ENCODE measurements around the gene ANKRD65. TPM values are rescaled to one million over a fixed set of nuclear protein-coding genes. Genes with fewer than 3 reads are reported as not detected.
A peak's percentile ranks its signal among the peaks of the same experiment; 100 is the strongest.

ANKRD65 gene
- total RNA-seq, 1 donor from 2014 or later, result 3.2 TPM

DNA sequence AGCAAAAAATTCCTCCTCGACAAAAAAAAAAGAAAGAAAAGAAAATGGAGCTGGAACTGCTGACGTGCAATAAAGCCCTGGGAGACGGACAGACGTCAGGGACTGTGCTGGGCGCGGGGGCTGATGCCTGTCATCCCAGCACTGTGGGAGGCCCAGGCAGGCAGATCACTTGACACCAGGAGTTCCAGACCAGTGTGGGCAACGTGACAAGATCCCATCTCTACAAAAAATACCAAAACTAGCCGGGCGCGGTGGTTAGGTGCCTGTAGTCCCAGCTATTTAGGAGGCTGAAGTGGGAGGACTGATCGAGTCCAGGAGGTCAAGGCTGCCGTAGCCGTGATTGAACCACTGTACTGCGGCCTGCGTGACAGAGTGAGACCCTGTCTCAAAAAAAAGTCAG, 3.6 kb upstream of the ANKRD65 start:
- Histone ChIP-seq H3K27me3 (no peaks in the 10 kb centered on the region), H3K27ac (no peak overlapping the region), H3K4me1 (peaks cover 36% of the 10 kb centered on the region), H3K4me3 (no peak overlapping the region), H3K9me3 (no peaks in the 10 kb centered on the region), H3K36me3 (no peaks in the 10 kb centered on the region)
- DNase-seq (ENCODE audit: extremely low spot score in 2 of 2), result no peak
- TF ChIP-seq POLR2AphosphoS5 (IDR thresholded peaks at IDR 0.05; ENCODE audit: insufficient read depth in 1 of 2, low read depth in 1 of 2) (no peak), POLR2A (IDR thresholded peaks at IDR 0.05) (no peak)
- TF ChIP-seq, protein P1, sequence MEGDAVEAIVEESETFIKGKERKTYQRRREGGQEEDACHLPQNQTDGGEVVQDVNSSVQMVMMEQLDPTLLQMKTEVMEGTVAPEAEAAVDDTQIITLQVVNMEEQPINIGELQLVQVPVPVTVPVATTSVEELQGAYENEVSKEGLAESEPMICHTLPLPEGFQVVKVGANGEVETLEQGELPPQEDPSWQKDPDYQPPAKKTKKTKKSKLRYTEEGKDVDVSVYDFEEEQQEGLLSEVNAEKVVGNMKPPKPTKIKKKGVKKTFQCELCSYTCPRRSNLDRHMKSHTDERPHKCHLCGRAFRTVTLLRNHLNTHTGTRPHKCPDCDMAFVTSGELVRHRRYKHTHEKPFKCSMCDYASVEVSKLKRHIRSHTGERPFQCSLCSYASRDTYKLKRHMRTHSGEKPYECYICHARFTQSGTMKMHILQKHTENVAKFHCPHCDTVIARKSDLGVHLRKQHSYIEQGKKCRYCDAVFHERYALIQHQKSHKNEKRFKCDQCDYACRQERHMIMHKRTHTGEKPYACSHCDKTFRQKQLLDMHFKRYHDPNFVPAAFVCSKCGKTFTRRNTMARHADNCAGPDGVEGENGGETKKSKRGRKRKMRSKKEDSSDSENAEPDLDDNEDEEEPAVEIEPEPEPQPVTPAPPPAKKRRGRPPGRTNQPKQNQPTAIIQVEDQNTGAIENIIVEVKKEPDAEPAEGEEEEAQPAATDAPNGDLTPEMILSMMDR (IDR thresholded peaks at IDR 0.05), result no peak
- intact Hi-C loops (cut with DNase I), result no loop called here

DNA sequence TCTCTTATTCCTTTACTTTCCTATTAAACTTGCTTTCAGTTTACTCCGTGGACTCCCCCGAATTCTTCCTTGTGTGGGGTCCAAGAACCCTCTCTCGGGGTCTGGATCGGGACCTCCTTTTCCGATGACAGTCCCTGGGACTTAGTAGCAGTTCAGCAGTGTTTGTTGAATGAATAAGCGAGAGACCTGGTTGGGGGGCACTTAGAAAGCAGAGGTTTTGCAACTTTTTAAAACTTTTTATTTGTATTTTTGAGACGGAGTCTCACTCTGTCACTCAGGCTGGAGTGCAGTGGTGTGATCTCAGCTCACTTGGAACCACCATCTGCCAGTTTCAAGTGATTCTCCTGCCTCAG, 2.1 kb upstream of the ANKRD65 start:
- no peak for TF ChIP-seq POLR2AphosphoS5 (IDR thresholded peaks at IDR 0.05; ENCODE audit: insufficient read depth in 1 of 2, low read depth in 1 of 2)
- no peak for TF ChIP-seq POLR2A (IDR thresholded peaks at IDR 0.05)
- H3K27ac ChIP-seq, result no peak overlapping the region
- intact Hi-C loops (cut with DNase I), result no loop called here
- H3K9me3 ChIP-seq, result no peaks in the 10 kb centered on the region
- no peaks in the 10 kb centered on the region for H3K27me3 ChIP-seq
- DNase-seq (ENCODE audit: extremely low spot score in 2 of 2), result no peak
- no peaks in the 10 kb centered on the region for H3K36me3 ChIP-seq
- no peak overlapping the region for H3K4me3 ChIP-seq
- peaks cover 40% of the 10 kb centered on the region for H3K4me1 ChIP-seq

DNA sequence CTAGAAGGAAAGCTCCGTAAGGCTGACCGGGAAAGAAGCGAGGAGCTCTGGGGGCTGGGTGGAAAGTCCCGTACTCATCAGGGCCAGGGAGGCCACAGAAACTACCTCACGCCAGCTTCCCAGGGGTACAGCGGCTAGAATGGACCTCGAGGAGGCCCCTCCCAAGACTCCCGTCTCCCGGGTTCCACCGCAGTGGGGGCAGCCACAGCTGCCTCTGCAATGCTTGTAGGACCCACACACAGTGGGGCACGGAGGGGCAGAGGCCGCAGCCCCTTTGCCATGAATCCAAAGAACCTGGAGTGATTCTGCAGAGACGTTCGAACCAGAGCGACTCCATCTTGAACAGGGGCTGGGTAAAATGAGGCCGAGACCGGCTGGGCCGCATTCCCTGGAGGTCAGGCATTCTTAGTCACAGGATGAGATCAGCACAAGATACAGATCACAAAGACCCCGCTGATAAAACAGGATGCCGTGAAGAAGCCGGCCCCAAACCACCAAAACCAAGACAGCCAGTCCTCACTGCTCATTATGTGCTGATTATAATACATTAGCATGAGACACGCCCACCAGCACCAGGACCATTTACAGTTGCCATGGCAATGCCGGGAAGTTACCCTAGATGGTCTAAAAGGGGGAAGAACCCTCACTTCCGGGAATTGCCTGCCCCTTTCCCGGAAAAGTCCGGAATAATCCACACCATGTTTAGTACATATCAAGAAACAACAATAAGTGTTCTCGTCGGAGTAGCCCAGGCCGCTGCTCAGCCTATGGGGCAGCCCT, 1.6 kb upstream of the ANKRD65 start:
- Histone ChIP-seq H3K36me3 (no peaks in the 10 kb centered on the region), H3K4me1 (peaks cover 40% of the 10 kb centered on the region), H3K4me3 (no peak overlapping the region), H3K27ac (no peak overlapping the region), H3K9me3 (no peaks in the 10 kb centered on the region), H3K27me3 (no peaks in the 10 kb centered on the region)
- intact Hi-C loops (cut with DNase I), result no loop called here
- DNase-seq (ENCODE audit: extremely low spot score in 2 of 2), result no peak
- TF ChIP-seq, protein P1 (IDR thresholded peaks at IDR 0.05), result no peak
- TF ChIP-seq POLR2AphosphoS5 (IDR thresholded peaks at IDR 0.05; ENCODE audit: insufficient read depth in 1 of 2, low read depth in 1 of 2) (no peak), POLR2A (IDR thresholded peaks at IDR 0.05) (no peak)

DNA sequence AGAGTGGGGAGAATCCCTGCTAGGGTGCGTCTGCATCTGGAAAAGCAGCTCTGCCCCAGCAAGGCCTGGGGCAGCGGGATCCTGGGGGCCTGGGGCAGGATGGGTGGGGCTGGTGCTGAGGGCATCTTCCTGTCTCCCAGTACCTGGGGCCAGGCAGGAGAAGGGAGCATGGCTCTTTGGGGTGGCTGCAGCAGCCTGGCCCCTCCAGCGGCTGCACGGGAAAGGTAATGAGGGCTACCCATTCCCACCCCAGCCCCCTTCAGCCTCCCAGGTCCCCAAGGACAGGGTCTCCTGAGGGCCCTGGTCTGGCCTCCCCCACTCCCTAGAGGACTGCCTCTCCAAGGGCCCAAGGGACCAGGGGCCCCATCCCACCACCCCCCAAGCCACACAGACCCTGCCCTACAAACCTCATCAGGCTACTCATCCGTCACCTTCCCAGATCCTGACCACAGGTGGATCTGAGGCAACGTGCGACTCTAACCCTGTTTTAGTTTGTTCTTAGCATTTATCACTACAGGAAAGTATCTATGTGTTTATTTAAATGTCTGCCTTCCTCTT, 910 bp upstream of the ANKRD65 start:
- Histone ChIP-seq H3K27me3 (no peaks in the 10 kb centered on the region), H3K4me1 (peaks cover 40% of the 10 kb centered on the region), H3K9me3 (no peaks in the 10 kb centered on the region), H3K4me3 (no peak overlapping the region), H3K27ac (peak overlapping the region; percentile 51), H3K36me3 (no peaks in the 10 kb centered on the region)
- DNase-seq (ENCODE audit: extremely low spot score in 2 of 2), result no peak
- intact Hi-C loops (cut with DNase I), result no loop called here
- TF ChIP-seq POLR2A (IDR thresholded peaks at IDR 0.05), result no peak
- TF ChIP-seq POLR2AphosphoS5 (IDR thresholded peaks at IDR 0.05; ENCODE audit: insufficient read depth in 1 of 2, low read depth in 1 of 2), result no peak
- TF ChIP-seq, protein P1 (IDR thresholded peaks at IDR 0.05), result no peak

DNA sequence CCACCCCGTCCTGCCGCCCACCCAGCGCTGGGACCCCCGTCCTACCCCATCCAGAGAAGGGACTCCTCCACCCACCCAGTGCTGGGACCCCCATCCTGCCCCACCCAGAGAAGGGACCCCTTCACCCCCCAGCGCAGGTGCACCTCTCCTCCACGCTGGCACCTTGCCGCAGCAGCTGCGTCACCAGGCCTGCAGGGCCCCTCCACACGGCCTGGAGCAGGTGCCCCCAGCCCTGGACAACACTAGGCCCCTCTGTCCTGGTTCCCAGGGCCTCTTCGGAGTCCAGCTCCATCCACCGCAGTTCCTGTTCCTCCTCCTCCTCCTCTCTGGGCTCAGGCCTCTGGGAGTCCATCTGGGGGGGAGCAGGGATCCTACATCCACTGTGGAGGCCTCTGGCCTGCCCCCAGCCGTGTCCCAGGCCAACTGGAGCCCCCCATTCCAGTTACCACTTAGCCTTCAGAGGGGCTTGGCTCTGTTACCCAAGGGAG, 378 bp downstream of the ANKRD65 start:
- intact Hi-C loops (cut with DNase I), result no loop called here
- no peaks in the 10 kb centered on the region for H3K9me3 ChIP-seq
- TF ChIP-seq POLR2AphosphoS5 (IDR thresholded peaks at IDR 0.05; ENCODE audit: insufficient read depth in 1 of 2, low read depth in 1 of 2) (no peak), POLR2A (IDR thresholded peaks at IDR 0.05) (no peak)
- TF ChIP-seq, protein P1 (IDR thresholded peaks at IDR 0.05), result no peak
- peaks cover 40% of the 10 kb centered on the region for H3K4me1 ChIP-seq
- peak overlapping the region; percentile 51 for H3K27ac ChIP-seq
- no peaks in the 10 kb centered on the region for H3K27me3 ChIP-seq
- no peak for DNase-seq (ENCODE audit: extremely low spot score in 2 of 2)
- no peaks in the 10 kb centered on the region for H3K36me3 ChIP-seq
- H3K4me3 ChIP-seq, result peak overlapping the region; percentile 40 to 56
